Measurements from ENCODE around the gene NELFB.
"Not testable (repeated sequence)": the region's sequence is repeated elsewhere in the genome, so short reads cannot be mapped to it uniquely, and the experiment has no call there.

The NELFB gene

GRCh38 chr9:137255448-137256114 lies 454 bp downstream of the NELFB start:
- Histone ChIP-seq H3K4me3 (ENCODE audit: low read length) (peak overlapping the region; percentile 93), H3K9me3 (ENCODE audit: insufficient read depth, low read depth, low read length) (no peaks in the 10 kb centered on the region)
- WGBS, result 4% methylated on average over 51 of the region's 51 CpGs

GRCh38 chr9:137256362-137256761 lies 1.2 kb downstream of the NELFB start:
- WGBS, result 93% methylated on average over 15 of the region's 15 CpGs

More at GRCh38 chr9:137255448-137256114, 454 bp downstream of the NELFB start:
- peaks cover 5% of the 10 kb centered on the region; the same call in 1 of the 2 replicates for H3K4me1 ChIP-seq (ENCODE audit: insufficient read depth, low read length)
- H3K36me3 ChIP-seq (ENCODE audit: insufficient read depth, low read length), result peaks cover 25% of the 10 kb centered on the region
- H3K27me3 ChIP-seq (ENCODE audit: insufficient read depth, low read length), result no peaks in the 10 kb centered on the region
- H3K27ac ChIP-seq (ENCODE audit: low read depth, low read length), result 0 out of 2 replicates have a peak overlapping the region, but pooled peaks have one; percentile 45
- peak overlapping the region; percentile 88 for H3K9ac ChIP-seq (ENCODE audit: low read depth, low read length)

GRCh38 chr9:137256856-137257255 lies 1.7 kb downstream of the NELFB start:
- peaks cover 5% of the 10 kb centered on the region; the same call in 1 of the 2 replicates for H3K4me1 ChIP-seq (ENCODE audit: insufficient read depth, low read length)
- no peak overlapping the region for H3K27ac ChIP-seq (ENCODE audit: low read depth, low read length)
- WGBS, result 95% methylated on average over 15 of the region's 15 CpGs
- no peaks in the 10 kb centered on the region for H3K9me3 ChIP-seq (ENCODE audit: insufficient read depth, low read depth, low read length)
- H3K36me3 ChIP-seq (ENCODE audit: insufficient read depth, low read length), result peaks cover 25% of the 10 kb centered on the region
- 0 out of 2 replicates have a peak overlapping the region, but pooled peaks have one; percentile 93 for H3K4me3 ChIP-seq (ENCODE audit: low read length)
- no peak overlapping the region for H3K9ac ChIP-seq (ENCODE audit: low read depth, low read length)
- no peaks in the 10 kb centered on the region for H3K27me3 ChIP-seq (ENCODE audit: insufficient read depth, low read length)

More at GRCh38 chr9:137256362-137256761, 1.2 kb downstream of the NELFB start:
- Histone ChIP-seq H3K27me3 (ENCODE audit: insufficient read depth, low read length) (no peaks in the 10 kb centered on the region), H3K27ac (ENCODE audit: low read depth, low read length) (no peak overlapping the region), H3K36me3 (ENCODE audit: insufficient read depth, low read length) (peaks cover 25% of the 10 kb centered on the region), H3K4me1 (ENCODE audit: insufficient read depth, low read length) (peaks cover 5% of the 10 kb centered on the region; the same call in 1 of the 2 replicates), H3K4me3 (ENCODE audit: low read length) (peak overlapping the region; percentile 93), H3K9me3 (ENCODE audit: insufficient read depth, low read depth, low read length) (no peaks in the 10 kb centered on the region), H3K9ac (ENCODE audit: low read depth, low read length) (no peak overlapping the region)

DNA sequence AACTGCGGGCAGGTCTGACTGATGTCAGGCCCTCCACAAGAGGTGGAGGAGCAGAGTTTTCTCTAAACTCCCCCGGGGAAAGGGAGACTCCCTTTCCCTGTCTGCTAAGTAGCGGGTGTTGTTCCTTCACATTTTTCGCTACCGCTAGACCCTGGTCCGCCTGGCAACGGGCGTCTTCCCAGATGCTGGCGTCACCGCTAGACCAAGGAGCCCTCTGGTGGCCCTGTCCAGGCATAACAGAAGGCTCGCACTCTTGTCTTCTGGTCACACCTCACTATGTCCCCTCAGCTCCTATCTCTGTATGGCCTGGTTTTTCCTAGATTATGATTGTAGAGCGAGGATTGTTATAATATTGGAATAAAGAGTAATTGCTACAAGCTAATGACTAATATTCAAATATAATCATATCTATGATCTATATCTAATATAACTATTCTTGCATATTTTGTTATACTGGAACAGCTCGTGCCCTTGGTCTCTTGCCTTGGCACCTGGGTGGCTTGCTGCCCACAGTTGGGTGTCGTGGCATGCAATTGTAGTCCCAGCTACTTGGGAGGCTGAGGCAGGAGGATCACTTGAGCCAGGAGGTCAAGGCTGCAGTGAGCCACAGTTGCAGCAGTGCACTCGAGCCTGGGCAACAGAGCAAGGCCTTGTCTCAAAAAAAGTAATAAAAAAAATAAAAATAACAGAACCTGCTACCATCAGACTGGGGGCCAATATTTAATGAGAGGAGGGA lies 7.2 kb downstream of the NELFB start:
- 38% methylated on average over 12 of the region's 15 CpGs for WGBS
- not testable (repeated sequence) for H3K27ac ChIP-seq (ENCODE audit: low read depth, low read length); H3K9me3 ChIP-seq (ENCODE audit: insufficient read depth, low read depth, low read length); H3K4me3 ChIP-seq (ENCODE audit: low read length); H3K27me3 ChIP-seq (ENCODE audit: insufficient read depth, low read length); H3K4me1 ChIP-seq (ENCODE audit: insufficient read depth, low read length); H3K9ac ChIP-seq (ENCODE audit: low read depth, low read length)
- H3K36me3 ChIP-seq (ENCODE audit: insufficient read depth, low read length), result peaks cover 49% of the 10 kb centered on the region

GRCh38 chr9:137262909-137263285 lies 7.8 kb downstream of the NELFB start:
- no peaks in the 10 kb centered on the region for H3K9me3 ChIP-seq (ENCODE audit: insufficient read depth, low read depth, low read length)
- H3K4me3 ChIP-seq (ENCODE audit: low read length), result no peak overlapping the region
- no peak overlapping the region for H3K27ac ChIP-seq (ENCODE audit: low read depth, low read length)
- no peaks in the 10 kb centered on the region for H3K4me1 ChIP-seq (ENCODE audit: insufficient read depth, low read length)
- H3K9ac ChIP-seq (ENCODE audit: low read depth, low read length), result no peak overlapping the region
- H3K27me3 ChIP-seq (ENCODE audit: insufficient read depth, low read length), result no peaks in the 10 kb centered on the region
- peaks cover 52% of the 10 kb centered on the region for H3K36me3 ChIP-seq (ENCODE audit: insufficient read depth, low read length)
- WGBS, result 92% methylated on average over 24 of the region's 24 CpGs

GRCh38 chr9:137263506-137263905 lies 8.4 kb downstream of the NELFB start:
- Histone ChIP-seq H3K27me3 (ENCODE audit: insufficient read depth, low read length) (no peaks in the 10 kb centered on the region), H3K4me3 (ENCODE audit: low read length) (no peak overlapping the region), H3K4me1 (ENCODE audit: insufficient read depth, low read length) (no peaks in the 10 kb centered on the region), H3K36me3 (ENCODE audit: insufficient read depth, low read length) (peaks cover 50% of the 10 kb centered on the region), H3K9ac (ENCODE audit: low read depth, low read length) (no peak overlapping the region), H3K27ac (ENCODE audit: low read depth, low read length) (no peak overlapping the region), H3K9me3 (ENCODE audit: insufficient read depth, low read depth, low read length) (no peaks in the 10 kb centered on the region)
- 87% methylated on average over 10 of the region's 10 CpGs for WGBS

- Histone ChIP-seq H3K4me3 (ENCODE audit: low read length) (no peak overlapping the region), H3K27ac (ENCODE audit: low read depth, low read length) (no peak overlapping the region), H3K4me1 (ENCODE audit: insufficient read depth, low read length) (no peaks in the 10 kb centered on the region), H3K36me3 (ENCODE audit: insufficient read depth, low read length) (peaks cover 50% of the 10 kb centered on the region), H3K9me3 (ENCODE audit: insufficient read depth, low read depth, low read length) (no peaks in the 10 kb centered on the region), H3K9ac (ENCODE audit: low read depth, low read length) (no peak overlapping the region), H3K27me3 (ENCODE audit: insufficient read depth, low read length) (no peaks in the 10 kb centered on the region)
- 96% methylated on average over 22 of the region's 22 CpGs for WGBS
These were observed 8.9 kb downstream of the NELFB start for GRCh38 chr9:137264067-137264466.

DNA sequence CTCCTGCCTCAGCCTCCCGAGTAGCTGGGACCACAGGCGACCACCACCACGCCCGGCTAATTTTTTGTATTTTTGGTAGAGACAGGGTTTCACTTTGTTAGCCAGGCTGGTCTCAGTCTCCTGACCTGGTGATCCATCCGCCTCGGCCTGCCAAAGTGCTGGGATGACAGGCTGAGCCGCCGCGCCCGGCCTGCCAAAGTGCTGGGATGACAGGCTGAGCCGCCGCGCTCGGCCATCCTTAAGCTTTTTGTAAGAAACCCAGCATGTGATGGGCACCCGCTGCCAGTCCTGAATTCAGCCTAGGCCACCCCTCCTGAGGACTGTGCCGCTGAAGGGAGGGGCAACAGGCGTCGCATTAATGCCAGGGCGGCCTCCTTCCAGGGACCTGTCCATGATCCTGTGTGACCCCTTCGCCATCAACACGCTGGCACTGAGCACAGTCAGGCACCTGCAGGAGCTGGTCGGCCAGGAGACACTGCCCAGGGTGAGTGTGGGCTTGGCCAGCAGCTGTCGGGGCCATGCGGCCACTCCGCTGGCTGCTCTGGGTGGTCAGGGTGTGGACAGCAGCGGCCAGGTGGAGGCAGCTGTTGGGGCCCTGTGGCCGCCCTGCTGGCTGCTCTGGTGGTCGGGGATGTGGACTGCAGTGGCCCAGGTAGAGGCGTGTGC lies 10.5 kb downstream of the NELFB start:
- H3K27me3 ChIP-seq (ENCODE audit: insufficient read depth, low read length), result no peaks in the 10 kb centered on the region
- H3K4me3 ChIP-seq (ENCODE audit: low read length), result no peak overlapping the region
- WGBS, result 94% methylated on average over 29 of the region's 29 CpGs
- no peak overlapping the region for H3K9ac ChIP-seq (ENCODE audit: low read depth, low read length)
- H3K9me3 ChIP-seq (ENCODE audit: insufficient read depth, low read depth, low read length), result no peaks in the 10 kb centered on the region
- H3K36me3 ChIP-seq (ENCODE audit: insufficient read depth, low read length), result peaks cover 56% of the 10 kb centered on the region
- H3K4me1 ChIP-seq (ENCODE audit: insufficient read depth, low read length), result no peaks in the 10 kb centered on the region
- no peak overlapping the region for H3K27ac ChIP-seq (ENCODE audit: low read depth, low read length)

DNA sequence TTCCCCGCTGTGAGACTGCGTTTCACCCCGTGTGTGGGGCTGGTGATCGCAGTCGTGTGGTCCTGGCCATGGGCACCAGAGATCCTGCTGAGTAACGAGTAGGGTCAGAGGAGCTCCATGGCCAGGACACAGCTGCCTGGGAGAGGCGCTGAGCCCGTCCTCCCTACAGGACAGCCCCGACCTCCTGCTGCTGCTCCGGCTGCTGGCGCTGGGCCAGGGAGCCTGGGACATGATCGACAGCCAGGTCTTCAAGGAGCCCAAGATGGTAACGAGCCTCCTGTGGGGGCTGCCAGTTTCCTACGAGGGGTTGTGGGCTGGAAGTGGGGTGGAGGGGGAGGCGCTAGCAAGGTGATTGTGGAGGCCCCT lies 11.0 kb downstream of the NELFB start:
- WGBS, result 95% methylated on average over 15 of the region's 15 CpGs
- Histone ChIP-seq H3K4me3 (ENCODE audit: low read length) (no peak overlapping the region), H3K27ac (ENCODE audit: low read depth, low read length) (no peak overlapping the region)

GRCh38 chr9:137266585-137267453 lies 11.7 kb downstream of the NELFB start:
- Histone ChIP-seq H3K36me3 (ENCODE audit: insufficient read depth, low read length) (peaks cover 60% of the 10 kb centered on the region), H3K27ac (ENCODE audit: low read depth, low read length) (no peak overlapping the region), H3K9me3 (ENCODE audit: insufficient read depth, low read depth, low read length) (no peaks in the 10 kb centered on the region), H3K4me3 (ENCODE audit: low read length) (no peak overlapping the region), H3K9ac (ENCODE audit: low read depth, low read length) (no peak overlapping the region), H3K27me3 (ENCODE audit: insufficient read depth, low read length) (no peaks in the 10 kb centered on the region), H3K4me1 (ENCODE audit: insufficient read depth, low read length) (no peaks in the 10 kb centered on the region)
- WGBS, result 91% methylated on average over 34 of the region's 34 CpGs

More for the DNA sequence above, 11.0 kb downstream of the NELFB start:
- Histone ChIP-seq H3K4me1 (ENCODE audit: insufficient read depth, low read length) (no peaks in the 10 kb centered on the region), H3K36me3 (ENCODE audit: insufficient read depth, low read length) (peaks cover 60% of the 10 kb centered on the region), H3K27me3 (ENCODE audit: insufficient read depth, low read length) (no peaks in the 10 kb centered on the region), H3K9ac (ENCODE audit: low read depth, low read length) (no peak overlapping the region), H3K9me3 (ENCODE audit: insufficient read depth, low read depth, low read length) (no peaks in the 10 kb centered on the region)

Measured in HUES64 (cell line).